Activated T-helper 1 cell treated with anti-CD3 and anti-CD28 coated beads, Interleukin-2, amount 50 U/mL, for 16 hours (primary cell): Measurements from ENCODE around the gene SUGCT.
"Not testable (repeated sequence)": the region's sequence is repeated elsewhere in the genome, so short reads cannot be mapped to it uniquely, and the experiment has no call there.

Experiments
- DNase-seq, 2 donors: peaks; one replicate each; pipeline ENCODE4 v3.0.0-alpha.2; 2020; ENCODE audit warnings: low read depth in 1 of 2, low spot score in 1 of 2

SUGCT gene

GRCh38 chr7:40134428-40135316, at the start of gene SUGCT, which contains the start of gene MPLKIP:
TSS of gene SUGCT (plus strand) at chr7:40135005.
TSS of gene MPLKIP (minus strand) at chr7:40134622. CDS start at chr7:40134567, 55 bp downstream.
- DNase-seq, result peak; percentile 73 to 81

- DNase-seq, result no peak
These were observed 42.6 kb upstream of the SUGCT start for GRCh38 chr7:40092182-40092581.

DNA sequence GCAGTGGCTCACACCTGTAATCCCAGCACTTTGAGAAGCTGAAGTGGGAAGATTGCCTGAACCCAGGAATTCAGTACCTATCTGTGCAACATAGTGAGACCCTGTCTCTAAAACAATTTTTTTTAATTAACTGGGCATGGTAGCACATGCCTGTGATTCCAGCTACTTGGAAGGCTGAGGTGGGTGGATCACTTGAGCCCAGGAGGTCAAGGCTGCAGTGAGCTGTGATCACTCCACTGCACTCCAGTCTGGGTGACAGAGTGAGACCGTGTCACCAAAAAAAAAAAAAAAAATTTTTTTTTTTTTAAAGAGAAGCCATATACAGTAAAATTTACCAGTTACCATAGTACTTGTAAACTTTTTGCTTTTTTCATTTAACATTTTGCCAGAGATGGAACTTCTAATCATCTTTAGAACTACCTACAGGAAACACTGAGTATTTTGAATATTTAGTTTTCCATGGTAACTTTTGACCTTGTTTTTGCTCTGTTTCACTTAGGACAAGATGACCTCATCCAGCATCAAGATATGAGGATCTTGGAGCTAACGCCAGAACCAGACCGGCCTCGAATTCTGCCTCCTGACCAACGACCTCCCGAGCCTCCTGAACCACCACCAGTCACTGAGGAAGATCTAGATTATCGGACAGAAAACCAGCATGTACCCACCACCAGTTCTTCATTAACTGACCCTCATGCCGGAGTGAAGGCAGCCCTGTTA, 41.0 kb upstream of the SUGCT start:
- DNase-seq, result no peak

DNA sequence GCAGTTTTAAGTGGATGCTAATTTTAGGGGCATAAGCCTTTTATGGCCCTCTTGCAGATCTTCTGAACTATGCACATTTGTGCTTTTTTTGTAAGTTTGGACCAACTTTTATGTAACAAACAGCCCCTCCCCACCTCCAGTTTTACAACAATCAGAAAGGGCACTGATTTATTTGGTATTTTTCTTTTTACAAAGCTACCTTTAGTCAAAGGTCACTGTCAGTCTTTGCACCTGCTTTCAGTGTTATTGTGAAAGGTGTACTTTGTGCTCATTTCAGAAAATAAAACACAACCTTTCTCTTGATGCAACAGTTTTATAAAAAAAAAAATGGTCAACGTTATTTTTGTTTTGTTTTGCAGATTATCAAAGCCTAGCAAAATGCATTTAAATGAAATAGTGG, 39.6 kb upstream of the SUGCT start:
- DNase-seq, result no peak

DNA sequence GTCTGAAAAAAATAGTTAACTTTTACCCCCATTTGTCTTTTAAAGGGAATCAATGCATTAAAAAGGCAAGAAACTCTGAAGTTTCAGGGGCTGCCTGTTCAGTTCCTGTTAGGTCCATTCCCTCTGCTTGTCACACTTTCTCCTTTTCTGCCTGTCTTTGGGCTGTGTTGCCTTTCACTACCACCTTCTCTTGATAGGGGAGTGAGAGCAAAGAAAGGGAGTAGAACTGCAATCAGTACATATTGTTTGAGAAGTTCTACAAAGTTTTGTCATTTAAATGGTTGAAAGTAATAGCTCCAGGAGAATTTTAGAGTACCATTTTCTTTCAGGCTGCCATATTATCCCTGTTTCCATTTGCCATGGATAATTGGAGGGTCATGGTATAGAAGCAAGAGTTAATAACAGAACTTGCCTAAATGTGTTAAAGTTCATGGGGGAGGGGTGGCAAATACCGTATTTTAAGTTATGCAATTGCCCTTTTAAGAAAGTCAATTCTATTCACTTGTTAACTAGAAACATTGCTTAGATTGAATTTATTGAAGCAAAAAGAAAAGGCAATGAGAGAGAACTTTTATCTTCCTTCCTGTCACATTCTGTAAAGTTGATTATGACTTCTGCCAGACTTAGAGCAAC, 39.0 kb upstream of the SUGCT start:
- no peak for DNase-seq

- DNase-seq, result no peak
These were observed 37.1 kb upstream of the SUGCT start for GRCh38 chr7:40097728-40098127.

- DNase-seq, result no peak
These were observed 36.0 kb upstream of the SUGCT start for GRCh38 chr7:40098810-40099209.

DNA sequence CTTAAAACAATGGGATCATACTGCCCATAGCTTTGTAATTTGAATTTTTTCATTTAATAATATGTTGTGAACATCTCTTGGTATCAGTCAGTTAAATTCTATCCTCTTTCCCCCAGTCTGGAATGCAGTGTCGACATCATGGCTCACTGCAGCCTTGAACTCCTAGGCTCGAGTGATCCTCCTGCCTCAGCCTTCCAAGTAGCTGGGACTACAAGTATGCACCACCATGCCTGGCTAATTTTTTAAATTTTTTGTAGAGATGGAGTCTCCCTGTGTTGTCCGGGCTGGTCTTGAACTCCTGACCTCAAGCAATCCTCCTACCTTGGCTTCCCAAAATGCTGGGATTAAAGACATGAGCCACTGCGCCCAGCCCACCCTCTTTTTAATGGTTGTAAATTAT, 35.0 kb upstream of the SUGCT start:
- no peak for DNase-seq

DNA sequence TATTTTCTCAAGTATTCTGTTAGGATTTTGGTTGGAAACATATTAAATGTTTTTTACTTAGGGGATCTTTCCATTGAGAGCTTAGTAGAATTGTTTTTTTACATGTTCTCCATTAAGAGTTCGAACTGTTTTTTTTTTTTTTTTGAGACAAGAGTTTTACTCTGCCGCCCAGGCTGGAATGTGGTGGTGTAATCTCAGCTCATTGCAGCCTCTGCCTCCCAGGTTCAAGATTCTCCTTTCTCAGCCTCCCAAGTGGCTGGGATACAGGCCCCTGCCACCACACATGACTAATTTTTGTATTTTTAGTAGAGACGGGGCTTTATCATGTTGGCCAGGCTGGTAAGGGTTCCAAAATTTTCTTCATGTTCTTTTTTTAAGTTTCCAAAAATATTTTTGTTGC, 33.6 kb upstream of the SUGCT start:
- DNase-seq, result no peak

DNA sequence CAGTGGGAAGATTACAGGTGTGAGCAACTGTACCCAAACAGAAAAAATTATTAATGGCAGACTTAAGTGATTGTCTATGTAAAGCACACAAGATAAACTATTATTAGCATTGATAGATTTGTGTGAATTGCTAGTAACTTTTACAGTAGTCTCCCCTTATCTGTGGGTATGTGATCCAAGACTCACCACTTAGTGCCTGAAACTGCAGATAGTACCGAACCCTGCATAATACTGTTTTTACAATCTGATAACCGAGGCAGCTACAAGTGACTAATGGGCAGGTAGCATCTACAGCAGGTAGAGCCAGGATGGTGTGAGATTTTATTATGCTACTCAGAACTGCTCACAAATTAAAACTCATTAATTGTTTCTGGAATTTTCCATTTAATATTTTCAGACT, 31.9 kb upstream of the SUGCT start:
- no peak for DNase-seq

- DNase-seq, result no peak
These were observed 28.8 kb upstream of the SUGCT start for GRCh38 chr7:40105879-40106473.

GRCh38 chr7:40115936-40116335, 18.9 kb upstream of the SUGCT start:
- no peak for DNase-seq

DNA sequence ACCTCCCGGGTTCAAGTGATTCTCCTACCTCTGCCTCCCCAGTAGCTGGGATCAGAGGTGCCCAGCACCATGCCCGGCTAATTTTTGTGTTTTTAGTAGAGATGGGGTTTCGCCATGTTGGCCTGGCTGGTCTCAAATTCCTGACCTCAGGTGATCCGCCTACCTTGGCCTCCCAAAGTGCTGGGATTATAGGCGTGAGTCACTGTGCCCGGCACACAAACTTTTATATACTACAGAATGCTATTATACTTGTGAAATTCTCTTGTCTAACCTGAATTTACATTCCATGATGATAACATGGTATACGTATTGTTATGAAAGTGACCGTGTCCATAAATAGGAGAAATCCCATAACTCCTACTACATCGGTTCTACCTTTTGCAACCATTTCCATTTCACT, 17.6 kb upstream of the SUGCT start:
- not testable (repeated sequence) for DNase-seq

GRCh38 chr7:40118201-40118600, 16.6 kb upstream of the SUGCT start:
- DNase-seq, result not testable (repeated sequence)

DNA sequence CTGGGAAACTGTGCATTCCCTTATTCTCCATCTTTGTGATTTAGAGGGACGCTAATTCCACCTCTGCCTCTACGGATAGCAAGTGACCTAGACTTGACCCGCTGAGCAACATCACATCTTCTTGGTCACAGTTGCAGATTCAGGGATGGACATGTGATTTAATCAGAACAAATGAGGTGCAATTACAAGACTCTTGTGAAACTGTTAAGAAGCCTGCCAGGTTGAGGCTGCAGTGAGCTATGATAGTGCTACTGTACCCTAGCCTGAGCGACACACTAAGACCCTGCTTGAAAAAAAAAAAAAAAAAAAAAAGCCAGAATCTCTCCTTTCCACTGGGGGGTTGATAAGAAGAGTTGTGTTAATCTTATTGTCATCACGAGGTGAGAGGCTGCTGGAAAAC, 14.8 kb upstream of the SUGCT start:
- no peak for DNase-seq

GRCh38 chr7:40122100-40122939, 12.5 kb upstream of the SUGCT start:
- not testable (repeated sequence) for DNase-seq

DNA sequence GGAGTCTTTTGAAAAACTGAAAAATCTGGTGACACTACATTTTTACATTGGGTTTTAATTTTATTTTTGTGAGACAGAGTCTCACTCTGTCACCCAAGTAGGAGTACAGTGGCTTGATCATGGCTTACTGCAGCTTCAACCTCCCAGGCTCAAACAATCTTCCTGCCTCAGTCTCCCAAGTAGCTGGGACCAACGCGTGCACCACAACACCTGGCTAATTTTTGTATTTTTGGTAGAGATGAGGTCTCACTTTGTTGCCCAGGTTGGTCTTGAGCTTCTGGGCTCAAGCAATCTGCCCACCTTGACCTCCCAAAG, 11.9 kb upstream of the SUGCT start:
- DNase-seq, result no peak

DNA sequence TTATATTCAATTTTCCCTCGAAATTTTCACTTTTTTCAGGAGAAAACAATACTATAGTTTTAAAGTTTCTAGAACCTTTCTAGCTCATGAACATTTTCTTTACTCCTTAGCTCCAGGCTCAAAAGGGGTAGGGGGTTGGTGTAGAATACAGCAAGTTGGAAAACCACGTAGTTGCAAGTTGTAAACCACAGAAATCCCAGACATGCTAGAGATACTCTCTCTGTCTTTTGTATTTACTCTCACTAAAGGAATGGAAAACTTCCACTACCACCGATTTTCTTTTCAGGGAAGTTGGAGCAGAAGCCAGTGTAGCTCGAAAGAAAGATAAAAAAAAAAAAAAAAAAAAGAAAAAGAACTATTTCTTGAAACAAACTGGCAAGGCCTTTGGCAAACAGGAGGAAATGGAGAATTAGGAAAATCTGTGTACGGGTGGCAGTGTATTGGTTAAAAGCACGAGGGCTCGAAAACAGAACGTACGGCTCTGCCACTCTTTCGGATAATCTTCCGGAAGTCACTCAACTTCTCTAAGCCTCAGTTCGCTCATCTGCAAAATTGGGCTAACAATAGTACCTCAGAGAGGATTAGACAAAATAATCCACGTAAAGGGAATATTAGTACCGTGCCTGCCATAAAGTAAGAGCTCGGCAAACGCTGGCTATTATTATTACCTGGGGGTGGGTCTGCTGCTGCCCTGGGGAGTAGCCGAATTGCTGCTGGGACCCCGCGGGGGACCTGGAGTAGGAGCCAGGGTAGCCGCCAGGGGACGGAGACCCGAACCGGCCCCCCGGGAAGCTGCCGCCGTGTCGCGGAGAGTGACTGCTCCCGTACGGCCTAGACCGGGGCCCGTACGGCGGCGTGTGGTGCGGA, 1.0 kb upstream of the SUGCT start:
- DNase-seq, result no peak

DNA sequence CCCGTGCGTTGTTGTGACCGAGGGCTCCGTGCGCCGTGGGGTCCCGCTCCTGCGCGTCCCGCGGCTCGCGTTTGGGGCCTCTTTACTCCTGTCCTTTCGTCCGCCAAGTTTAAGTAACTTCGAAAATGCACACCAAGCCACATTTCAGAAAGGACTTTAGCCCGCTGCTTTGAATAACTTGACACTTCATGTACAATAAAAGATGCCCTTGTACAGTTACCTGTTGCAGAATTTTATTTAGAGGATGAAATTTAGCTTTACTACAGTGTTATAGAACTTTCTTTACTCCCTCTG, 459 bp downstream of the SUGCT start:
- DNase-seq, result no peak

GRCh38 chr7:40137563-40137962, 2.8 kb downstream of the SUGCT start:
- DNase-seq, result no peak
